Measurements from ENCODE around the gene ZNF646. TPM values are rescaled to one million over a fixed set of nuclear protein-coding genes. Genes with fewer than 3 reads are reported as not detected.

The ZNF646 gene
- total and polyA plus RNA-seq, 2 of the 13 experiments (the other 11 are each of a cell fraction or from before 2014, with no cell fraction given), result 3.4 to 10.9 TPM

DNA sequence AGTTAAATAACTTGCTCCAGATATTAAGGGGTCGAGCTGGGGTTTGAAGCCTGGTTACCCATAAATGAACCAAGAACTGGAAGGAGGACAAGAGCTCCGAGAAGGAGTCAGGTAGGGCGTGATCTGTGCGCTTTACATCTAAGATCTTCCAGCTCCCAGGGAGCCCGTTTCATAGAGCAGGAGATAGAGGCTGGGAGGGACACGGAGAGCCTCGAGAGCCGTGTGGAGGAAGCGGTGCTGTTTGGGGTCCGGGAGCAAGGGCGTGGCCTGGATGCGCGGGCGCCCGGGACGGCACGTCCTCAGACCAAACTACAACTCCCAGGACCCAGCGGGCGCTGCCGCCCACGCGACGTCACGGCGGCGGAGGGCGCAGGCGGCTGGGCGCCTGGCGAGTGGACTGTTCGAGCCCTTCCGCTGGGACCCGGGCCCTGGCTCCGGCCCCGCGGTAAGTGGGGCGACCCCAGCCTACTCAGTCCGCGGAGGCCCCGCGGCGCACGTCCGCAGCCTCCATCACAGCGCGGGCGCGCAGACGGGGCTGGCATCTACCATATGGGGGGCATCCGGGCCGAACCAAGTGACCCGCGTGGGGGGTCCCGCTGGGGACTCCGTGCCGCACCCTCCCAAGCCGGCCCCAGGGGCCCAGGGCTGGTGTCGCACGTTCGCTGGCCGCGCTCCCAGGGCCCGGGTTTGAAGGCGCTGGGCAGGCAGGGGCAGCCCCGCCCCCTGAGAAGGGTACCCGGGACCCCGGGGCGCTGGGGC, 34.0 kb downstream of the ZNF646 start, which contains the start of gene BCKDK (continued):
- TF ChIP-seq ZMYM3 (CRISPR knock-in tag; IDR thresholded peaks at IDR 0.05) (no peak; the same call in 1 of the 2 replicates), NR1H2 (CRISPR knock-in tag; IDR thresholded peaks at IDR 0.05; ENCODE audit: borderline replicate concordance, low read depth) (no peak), E2F1 (CRISPR knock-in tag; IDR thresholded peaks at IDR 0.05) (peak; percentile 84), NFIB (CRISPR knock-in tag; IDR thresholded peaks at IDR 0.05; ENCODE audit: borderline replicate concordance) (no peak), LRRFIP1 (CRISPR knock-in tag; conservative IDR thresholded peaks at IDR 0.05) (no peak), AGO2 (optimal IDR thresholded peaks at IDR 0.05; ENCODE audit: low read depth, low read length) (peak; percentile 73), YEATS4 (CRISPR knock-in tag; IDR thresholded peaks at IDR 0.05; ENCODE audit: borderline replicate concordance) (peak; percentile 93; the same call in 1 of the 2 replicates), AGO1 (IDR thresholded peaks at IDR 0.05; ENCODE audit: low read depth, low read length, poor library complexity, severe bottlenecking) (no peak), ZBTB20 (CRISPR knock-in tag; IDR thresholded peaks at IDR 0.05; ENCODE audit: borderline replicate concordance, low read depth) (no peak), U2AF2 (IDR thresholded peaks at IDR 0.05; ENCODE audit: low read depth, low read length) (no peak), MEF2D (CRISPR knock-in tag; IDR thresholded peaks at IDR 0.05) (no peak), MATR3 (CRISPR knock-in tag; IDR thresholded peaks at IDR 0.05) (no peak), THAP8 (CRISPR knock-in tag; IDR thresholded peaks at IDR 0.05; ENCODE audit: borderline replicate concordance) (no peak; the same call in 1 of the 2 replicates), MED1 (CRISPR knock-in tag; IDR thresholded peaks at IDR 0.05) (peak; percentile 73), CREB3 (CRISPR knock-in tag; IDR thresholded peaks at IDR 0.05) (no peak), NONO (IDR thresholded peaks at IDR 0.05) (no peak), NONO (CRISPR knock-in tag; conservative IDR thresholded peaks at IDR 0.05) (peak; percentile 71), PAF1 (CRISPR knock-in tag; IDR thresholded peaks at IDR 0.05) (no peak), HIVEP1 (CRISPR knock-in tag; IDR thresholded peaks at IDR 0.05) (no peak), SNAPC5 (CRISPR knock-in tag; IDR thresholded peaks at IDR 0.05; ENCODE audit: borderline replicate concordance) (no peak), THYN1 (CRISPR knock-in tag; IDR thresholded peaks at IDR 0.05; ENCODE audit: borderline replicate concordance, low read depth) (no peak), ZFP36 (IDR thresholded peaks at IDR 0.05; ENCODE audit: borderline replicate concordance, low read depth, low read length, partially characterized antibody) (no peak), SMARCC2 (IDR thresholded peaks at IDR 0.05) (no peak)
- TF ChIP-seq, protein P1, sequence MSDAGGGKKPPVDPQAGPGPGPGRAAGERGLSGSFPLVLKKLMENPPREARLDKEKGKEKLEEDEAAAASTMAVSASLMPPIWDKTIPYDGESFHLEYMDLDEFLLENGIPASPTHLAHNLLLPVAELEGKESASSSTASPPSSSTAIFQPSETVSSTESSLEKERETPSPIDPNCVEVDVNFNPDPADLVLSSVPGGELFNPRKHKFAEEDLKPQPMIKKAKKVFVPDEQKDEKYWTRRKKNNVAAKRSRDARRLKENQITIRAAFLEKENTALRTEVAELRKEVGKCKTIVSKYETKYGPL (CRISPR knock-in tag; IDR thresholded peaks at IDR 0.05), result no peak
